HG03521 (cell line): ENCODE results near the gene BGN.

ENCODE experiments used
- ATAC-seq: cut with Tn5 transposase; IDR thresholded peaks from one replicate; pipeline ENCODE4 v1.9.1; 2021; ENCODE audit warnings: mild to moderate bottlenecking, moderate library complexity; ENCODE audit not compliant: unreplicated experiment

Gene BGN

GRCh38 chrX:153481043-153481442, 13.7 kb upstream of the BGN start:
- no peak for ATAC-seq

- no peak for ATAC-seq
These were observed 12.3 kb upstream of the BGN start for GRCh38 chrX:153482376-153483015.

- ATAC-seq, result no peak
These were observed 9.2 kb upstream of the BGN start for GRCh38 chrX:153485396-153486080.

- ATAC-seq, result no peak
These were observed 8.6 kb upstream of the BGN start for GRCh38 chrX:153486171-153486570.

GRCh38 chrX:153487590-153488071, 7.1 kb upstream of the BGN start:
- ATAC-seq, result no peak

- ATAC-seq, result no peak
These were observed 6.4 kb upstream of the BGN start for GRCh38 chrX:153488231-153488914.

- ATAC-seq, result no peak
These were observed 4.4 kb upstream of the BGN start for GRCh38 chrX:153490217-153490930.

- no peak for ATAC-seq
These were observed 3.3 kb upstream of the BGN start for GRCh38 chrX:153491351-153491914.

- ATAC-seq, result no peak
These were observed 2.9 kb upstream of the BGN start for GRCh38 chrX:153491918-153492317.

- no peak for ATAC-seq
These were observed 2.2 kb upstream of the BGN start for GRCh38 chrX:153492543-153492942.

- ATAC-seq, result no peak
These were observed 1.7 kb upstream of the BGN start for GRCh38 chrX:153493085-153493484.

- ATAC-seq, result no peak
These were observed 719 bp upstream of the BGN start for GRCh38 chrX:153494061-153494460.

GRCh38 chrX:153495362-153495751, 577 bp downstream of the BGN start:
- no peak for ATAC-seq

GRCh38 chrX:153495903-153496589, 1.3 kb downstream of the BGN start:
- no peak for ATAC-seq

- no peak for ATAC-seq
These were observed 1.8 kb downstream of the BGN start for GRCh38 chrX:153496590-153496959.

GRCh38 chrX:153498453-153498852, 3.7 kb downstream of the BGN start:
- no peak for ATAC-seq

- ATAC-seq, result no peak
These were observed 4.6 kb downstream of the BGN start for GRCh38 chrX:153499341-153499740.

- no peak for ATAC-seq
These were observed 5.1 kb downstream of the BGN start for GRCh38 chrX:153499876-153500275.

- no peak for ATAC-seq
These were observed 6.0 kb downstream of the BGN start for GRCh38 chrX:153500676-153501280.

- ATAC-seq, result no peak
These were observed 6.8 kb downstream of the BGN start for GRCh38 chrX:153501530-153501929.
